ENCODE measurements around the gene HYAL4.
"Not testable (repeated sequence)": the region's sequence is repeated elsewhere in the genome, so short reads cannot be mapped to it uniquely, and the experiment has no call there.

HYAL4 gene

DNA sequence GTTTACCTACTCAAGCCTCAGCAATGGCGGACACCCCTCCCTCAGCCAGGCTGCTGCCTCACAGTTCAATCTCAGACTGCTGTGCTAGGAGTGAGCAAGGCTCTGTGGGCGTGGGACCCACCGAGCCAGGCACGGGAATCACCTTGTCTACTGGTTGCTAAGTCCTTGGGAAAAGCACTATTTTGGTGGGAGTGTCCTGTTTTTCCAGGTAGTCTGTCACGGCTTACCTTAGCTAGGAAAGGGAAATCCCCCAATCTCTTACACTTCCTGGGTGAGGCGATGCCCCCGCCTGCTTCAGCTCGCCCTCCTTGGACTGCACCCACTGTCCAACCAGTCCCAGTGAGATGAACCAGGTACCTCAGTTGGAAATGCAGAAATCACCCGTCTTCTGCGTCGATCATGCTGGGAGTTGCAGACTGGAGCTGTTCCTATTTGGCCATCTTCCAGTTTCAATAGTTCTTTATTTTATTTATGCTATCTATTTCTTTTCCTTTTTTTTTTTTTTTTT is at the start of gene HYAL4:
TSS of gene HYAL4 (plus strand) at position 458 of the 508 bp plus-strand sequence. CDS start 23,105 bp downstream, outside the sequence.
- DNase-seq (ENCODE audit: low spot score): no peak

GRCh38 chr7:123795917-123796316 is 49.1 kb upstream of the HYAL4 start:
- DNase-seq (ENCODE audit: low spot score): no peak

DNA sequence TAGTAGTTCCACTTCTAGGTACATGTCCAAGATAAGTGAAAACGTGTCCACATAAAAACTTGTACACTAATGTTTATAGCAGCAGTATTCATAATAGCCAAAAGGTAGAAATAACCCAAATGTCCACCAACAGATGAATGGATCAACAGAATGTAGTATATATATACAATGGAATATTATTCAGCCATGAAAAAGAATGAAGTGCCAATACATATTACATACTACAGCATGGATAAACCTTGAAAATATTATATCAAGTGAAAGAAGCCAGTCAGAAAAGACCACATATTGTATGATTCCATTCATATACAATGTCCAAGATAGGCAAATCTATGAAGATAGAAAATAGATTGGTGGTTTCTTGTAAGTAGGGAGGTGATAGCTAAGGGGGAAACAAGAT is 48.4 kb upstream of the HYAL4 start:
- no peak for DNase-seq (ENCODE audit: low spot score)

DNA sequence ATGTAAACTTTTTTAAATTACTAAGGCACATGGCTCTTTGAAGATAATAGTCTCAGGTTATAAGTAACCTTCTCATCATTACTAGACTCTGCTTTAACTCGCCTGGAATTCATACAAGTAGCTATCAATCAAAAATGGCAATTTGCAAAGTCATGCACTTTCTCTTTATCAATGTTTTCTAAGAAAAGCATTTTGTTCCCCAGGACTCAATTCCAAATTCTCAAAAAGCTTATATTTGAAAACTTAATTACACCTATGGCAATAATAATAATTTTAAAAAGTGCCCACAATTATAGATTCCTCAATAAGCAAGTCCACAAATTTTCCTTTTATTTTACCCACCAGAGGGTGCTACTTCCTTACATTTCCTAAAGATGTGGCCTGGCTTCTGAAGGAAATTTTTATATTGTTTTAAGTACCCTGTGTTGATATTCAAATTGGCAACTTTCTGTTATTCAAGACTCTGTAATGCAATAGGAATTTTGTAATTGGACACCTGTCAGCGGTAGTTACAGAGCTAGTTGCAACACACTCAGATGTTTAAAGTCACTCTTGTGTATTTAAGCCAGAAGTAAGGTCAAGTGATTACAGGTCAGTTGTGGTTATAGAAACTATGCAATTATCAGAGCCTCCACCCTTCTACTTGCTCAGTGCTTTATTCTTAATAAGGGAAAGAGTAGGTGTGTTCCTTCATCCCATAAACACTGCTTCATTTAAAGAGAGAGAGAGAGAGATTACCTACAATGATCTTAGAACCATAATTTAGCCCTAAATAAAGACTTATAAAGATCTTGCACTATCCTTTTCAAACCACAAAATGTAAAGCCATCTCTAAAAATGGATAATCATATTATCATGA is 47.1 kb upstream of the HYAL4 start:
- DNase-seq (ENCODE audit: low spot score): peak; percentile 17

DNA sequence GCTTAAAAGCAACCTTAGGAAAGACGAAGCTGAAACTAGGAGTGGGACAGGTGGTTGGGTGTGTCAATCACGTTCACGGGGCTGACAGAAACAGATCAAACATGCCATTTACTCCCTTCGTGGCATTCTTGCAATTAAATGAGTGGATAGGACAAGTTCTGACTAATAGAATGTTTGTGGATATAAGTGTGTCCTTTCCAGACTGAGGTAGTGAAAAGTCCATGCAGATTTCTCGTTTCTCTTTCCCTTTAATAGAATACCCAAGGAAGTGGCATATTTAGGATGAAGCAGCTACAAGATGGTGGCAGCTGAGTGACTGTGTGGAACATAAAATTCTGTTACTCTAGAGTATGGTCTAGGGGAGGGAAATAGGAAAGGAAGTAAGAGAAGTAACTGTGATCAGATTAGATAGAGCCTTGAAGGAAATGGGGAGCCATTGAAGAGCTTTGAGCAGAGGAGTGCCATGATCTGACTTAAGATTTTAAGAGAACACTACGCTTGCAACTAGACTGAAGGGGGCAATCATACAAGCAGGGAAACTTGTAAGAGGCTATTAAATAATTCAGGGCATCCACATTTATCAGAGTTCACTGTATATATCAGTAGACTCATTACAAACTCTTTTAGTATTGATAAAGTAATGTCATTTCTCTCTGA is 46.3 kb upstream of the HYAL4 start:
- no peak for DNase-seq (ENCODE audit: low spot score)

DNA sequence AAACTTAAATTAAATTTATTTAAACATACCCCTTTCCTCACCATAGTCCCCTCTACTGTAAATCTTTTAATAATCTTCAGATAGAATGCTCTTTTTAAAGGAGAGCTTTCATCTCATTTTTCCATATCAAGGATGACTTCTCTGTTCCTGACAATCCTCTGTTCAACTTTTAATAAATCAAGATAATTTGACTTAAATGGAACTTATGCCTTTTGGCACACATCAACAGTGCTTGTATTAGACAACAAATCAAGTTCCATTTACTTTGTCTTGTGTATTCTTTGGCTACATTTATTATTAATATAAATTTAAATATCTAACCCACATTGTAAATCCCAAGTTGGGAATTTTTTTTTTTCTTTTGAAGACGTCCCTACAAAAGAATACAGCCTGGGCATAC is 42.7 kb upstream of the HYAL4 start:
- no peak for DNase-seq (ENCODE audit: low spot score)

- DNase-seq (ENCODE audit: low spot score): no peak
Measured at GRCh38 chr7:123805287-123805686, 39.7 kb upstream of the HYAL4 start.

DNA sequence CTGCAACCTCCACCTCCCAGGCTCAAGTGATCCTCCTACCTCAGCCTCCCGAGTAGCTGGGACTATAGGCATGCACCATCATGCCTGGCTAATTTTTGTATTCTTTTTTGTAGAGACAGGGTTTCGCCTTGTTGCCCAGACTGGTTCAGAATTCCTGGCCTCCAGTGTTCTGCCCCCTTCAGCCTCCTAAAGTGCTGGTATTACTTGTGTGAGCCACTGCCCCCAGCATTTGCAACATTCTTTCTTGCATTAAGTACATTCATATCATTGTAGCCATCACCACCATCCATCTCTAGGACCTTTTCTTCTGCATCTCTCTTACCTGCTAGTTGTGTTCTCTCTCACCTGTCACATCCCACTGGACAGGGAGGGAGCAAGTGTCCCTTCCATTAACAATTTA is 35.5 kb upstream of the HYAL4 start:
- no peak for DNase-seq (ENCODE audit: low spot score)

GRCh38 chr7:123811056-123811455 is 33.9 kb upstream of the HYAL4 start:
- no peak for DNase-seq (ENCODE audit: low spot score)

DNA sequence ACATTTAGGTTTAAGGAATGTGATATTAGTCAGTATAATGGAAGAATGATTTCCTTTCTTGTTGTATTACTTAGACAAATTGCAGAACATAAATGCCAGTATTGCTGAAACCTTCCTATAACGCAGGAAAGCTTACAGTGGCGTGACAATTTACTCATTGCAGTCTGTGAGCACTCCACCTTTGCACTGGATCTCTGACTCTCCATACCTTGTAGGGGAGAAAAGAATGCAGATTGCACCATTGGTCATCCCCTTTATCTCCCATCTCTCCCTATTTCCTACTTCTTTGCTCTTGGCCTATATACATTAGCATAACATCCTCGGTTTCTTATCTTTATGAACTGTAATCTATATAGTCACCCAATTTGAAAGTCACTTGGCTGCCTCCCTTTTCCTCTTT is 28.1 kb upstream of the HYAL4 start:
- DNase-seq (ENCODE audit: low spot score): no peak

GRCh38 chr7:123819001-123819400 is 26.0 kb upstream of the HYAL4 start:
- no peak for DNase-seq (ENCODE audit: low spot score)

DNA sequence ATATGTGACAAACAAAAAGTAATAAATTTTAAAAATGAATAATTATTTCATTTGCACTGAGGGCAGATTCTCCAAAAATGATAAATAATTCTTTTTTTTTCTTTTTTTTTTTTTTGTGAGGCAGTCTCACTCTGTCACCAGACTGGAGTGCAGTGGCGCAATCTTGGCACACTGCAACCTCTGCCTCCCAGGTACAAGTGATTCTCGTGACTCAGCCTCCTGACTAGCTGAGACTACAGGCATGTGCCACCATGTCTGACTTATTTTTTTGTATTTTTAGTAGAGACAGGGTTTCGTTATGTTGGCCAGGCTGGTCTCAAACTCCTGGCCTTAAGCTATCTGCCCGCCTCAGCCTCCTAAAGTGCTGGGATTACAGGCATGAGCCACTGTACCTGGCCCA is 25.2 kb upstream of the HYAL4 start:
- not testable (repeated sequence) for DNase-seq (ENCODE audit: low spot score)

DNA sequence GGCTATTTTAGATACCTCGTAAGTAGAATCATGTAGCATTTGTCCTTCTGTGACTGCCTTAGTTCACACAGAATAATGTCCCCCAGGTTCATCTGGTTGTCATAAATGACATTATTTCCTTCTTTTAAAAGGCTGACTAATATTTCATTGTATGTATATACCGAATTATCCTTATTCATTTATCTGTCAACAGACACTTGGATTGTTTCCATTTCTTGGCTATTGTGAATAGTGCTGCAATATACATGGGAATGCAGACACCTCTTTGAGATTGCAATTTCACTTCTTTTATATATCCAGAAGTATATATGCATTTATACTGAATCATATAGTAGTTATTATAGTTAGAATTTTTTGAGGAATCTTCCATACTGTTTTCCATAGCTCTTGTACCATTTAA is 24.1 kb upstream of the HYAL4 start:
- no peak for DNase-seq (ENCODE audit: low spot score)

DNA sequence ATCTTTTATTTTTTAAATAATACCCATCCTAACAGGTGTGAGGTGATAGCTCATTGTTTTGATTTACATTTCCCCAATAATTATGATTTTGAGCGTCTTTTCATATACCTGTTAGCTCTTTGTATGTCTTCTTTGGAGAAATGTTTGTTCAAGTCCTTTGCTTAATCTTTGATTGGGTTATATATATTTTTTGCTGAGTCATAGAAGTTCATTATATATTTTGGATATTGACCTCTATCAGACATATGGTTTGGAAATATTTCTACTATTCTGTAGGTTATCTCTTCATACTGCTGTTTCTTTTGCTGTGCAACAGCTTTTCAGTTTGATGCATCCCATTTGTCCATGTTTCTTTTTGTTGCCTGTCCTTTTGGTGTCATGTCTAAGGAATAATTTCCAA is 23.6 kb upstream of the HYAL4 start:
- no peak for DNase-seq (ENCODE audit: low spot score)

GRCh38 chr7:123823898-123824753 is 20.8 kb upstream of the HYAL4 start:
- DNase-seq (ENCODE audit: low spot score): peak; percentile 53

DNA sequence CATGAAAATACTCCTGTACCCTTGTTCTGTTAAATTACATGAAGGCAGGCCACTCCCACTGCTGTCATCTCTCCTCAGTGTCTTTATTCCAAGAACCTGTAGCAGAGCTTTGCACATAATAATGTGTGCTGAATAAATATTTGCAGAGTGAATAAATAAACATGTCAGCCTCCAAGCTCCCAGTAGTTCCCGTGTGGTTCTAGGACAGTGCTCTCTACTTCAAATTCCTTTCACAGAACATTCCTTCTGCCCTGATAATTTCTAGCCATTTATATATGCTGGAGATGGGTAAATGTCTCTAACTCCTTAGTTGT is 20.3 kb upstream of the HYAL4 start:
- no peak for DNase-seq (ENCODE audit: low spot score)

DNA sequence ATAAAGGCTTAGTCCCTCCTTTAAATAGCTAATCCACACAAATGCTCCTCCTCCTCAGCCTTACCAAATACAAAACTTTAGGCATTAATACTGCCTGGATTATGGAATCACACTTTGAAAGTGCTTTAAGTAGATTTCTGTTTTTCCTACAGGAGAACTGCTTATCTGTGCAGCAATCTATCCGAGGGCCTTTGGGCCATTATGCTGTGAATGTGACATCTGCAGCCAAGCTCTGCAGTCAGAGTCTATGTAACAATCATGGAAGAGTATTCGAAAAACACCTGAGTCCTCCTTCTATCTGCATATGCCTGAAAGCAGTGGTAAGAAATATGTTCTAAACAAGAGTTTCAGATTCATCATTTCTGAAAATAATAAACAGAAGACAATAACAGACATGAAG is 16.2 kb upstream of the HYAL4 start:
- no peak for DNase-seq (ENCODE audit: low spot score)

DNA sequence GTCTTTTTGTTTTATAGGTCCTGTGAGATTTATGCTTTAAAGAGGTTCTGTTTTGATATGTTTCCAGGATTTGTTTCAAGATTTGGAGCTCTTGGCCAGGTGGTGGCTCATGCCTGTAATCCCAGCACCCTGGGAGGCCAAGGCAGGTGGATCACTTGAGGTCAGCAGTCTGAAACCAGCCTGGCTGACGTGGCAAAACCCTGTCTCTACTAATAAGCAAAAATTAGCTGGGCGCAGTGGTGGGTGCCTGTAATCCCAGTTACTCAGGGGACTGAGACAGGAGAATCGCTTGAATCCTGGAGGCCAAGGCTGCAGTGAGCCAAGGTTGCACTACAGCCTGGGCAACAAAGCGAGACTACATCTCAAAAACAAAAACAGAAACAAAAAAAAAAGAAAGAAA is 8.3 kb upstream of the HYAL4 start:
- DNase-seq (ENCODE audit: low spot score): no peak

- DNase-seq (ENCODE audit: low spot score): not testable (repeated sequence)
Measured at GRCh38 chr7:123839106-123839505, 5.9 kb upstream of the HYAL4 start.

DNA sequence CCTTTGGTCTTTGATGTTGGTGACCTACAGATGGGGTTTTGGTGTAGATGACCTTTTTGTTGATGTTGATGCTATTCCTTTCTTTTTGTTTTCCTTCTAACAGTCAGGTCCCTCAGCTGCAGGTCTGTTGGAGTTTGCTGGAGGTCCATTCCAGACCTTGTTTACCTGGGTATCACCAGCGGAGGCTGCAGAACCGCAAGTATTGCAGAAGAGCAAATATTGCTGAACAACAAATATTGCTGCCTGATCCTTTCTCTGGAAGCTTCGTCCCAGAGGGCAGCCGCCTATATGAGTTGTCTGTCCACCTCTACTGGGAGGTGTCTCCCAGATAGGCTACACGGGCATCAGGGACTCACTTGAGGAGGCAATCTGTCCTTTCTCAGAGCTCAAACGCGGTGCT is 827 bp upstream of the HYAL4 start:
- DNase-seq (ENCODE audit: low spot score): not testable (repeated sequence)

GRCh38 chr7:123845823-123846216 is 851 bp downstream of the HYAL4 start:
- DNase-seq (ENCODE audit: low spot score): no peak

GRCh38 chr7:123846217-123846891 is 1.4 kb downstream of the HYAL4 start:
- no peak for DNase-seq (ENCODE audit: low spot score)
